ENCODE data around the gene PCCB. TPM values are rescaled to one million over a fixed set of nuclear protein-coding genes. Genes with fewer than 3 reads are reported as not detected.

PCCB gene
- total RNA-seq, 2 experiments from 2014 or later, result 8.3 to 10.2 TPM

DNA sequence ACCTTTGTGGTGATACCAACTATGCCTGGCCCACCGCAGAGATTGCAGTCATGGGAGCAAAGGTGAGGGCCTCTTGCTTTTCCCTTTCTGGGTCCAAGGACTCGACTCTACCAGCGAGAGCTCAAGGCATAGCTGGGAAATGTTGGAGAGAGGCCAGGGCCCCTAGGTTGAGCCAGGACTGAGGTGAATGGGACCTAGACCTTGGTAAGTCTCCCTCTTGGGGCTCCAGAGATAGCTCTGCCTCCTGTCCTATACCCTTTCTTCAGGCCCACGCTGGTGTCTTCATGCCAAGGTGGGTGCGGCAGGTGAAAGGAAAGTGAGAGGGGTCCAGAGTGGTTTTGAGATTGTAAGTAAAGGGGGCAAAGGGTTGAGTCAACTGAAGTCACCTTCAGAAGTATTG, 77.5 kb downstream of the PCCB start:
- TF ChIP-seq, protein P1, sequence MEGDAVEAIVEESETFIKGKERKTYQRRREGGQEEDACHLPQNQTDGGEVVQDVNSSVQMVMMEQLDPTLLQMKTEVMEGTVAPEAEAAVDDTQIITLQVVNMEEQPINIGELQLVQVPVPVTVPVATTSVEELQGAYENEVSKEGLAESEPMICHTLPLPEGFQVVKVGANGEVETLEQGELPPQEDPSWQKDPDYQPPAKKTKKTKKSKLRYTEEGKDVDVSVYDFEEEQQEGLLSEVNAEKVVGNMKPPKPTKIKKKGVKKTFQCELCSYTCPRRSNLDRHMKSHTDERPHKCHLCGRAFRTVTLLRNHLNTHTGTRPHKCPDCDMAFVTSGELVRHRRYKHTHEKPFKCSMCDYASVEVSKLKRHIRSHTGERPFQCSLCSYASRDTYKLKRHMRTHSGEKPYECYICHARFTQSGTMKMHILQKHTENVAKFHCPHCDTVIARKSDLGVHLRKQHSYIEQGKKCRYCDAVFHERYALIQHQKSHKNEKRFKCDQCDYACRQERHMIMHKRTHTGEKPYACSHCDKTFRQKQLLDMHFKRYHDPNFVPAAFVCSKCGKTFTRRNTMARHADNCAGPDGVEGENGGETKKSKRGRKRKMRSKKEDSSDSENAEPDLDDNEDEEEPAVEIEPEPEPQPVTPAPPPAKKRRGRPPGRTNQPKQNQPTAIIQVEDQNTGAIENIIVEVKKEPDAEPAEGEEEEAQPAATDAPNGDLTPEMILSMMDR (IDR thresholded peaks at IDR 0.05), result no peak
- H3K27me3 ChIP-seq (ENCODE audit: control insufficient read depth in 1 of 2, insufficient read depth in 2 of 2, low read length in 2 of 2), result no peaks in the 10 kb centered on the region
- peaks cover 5 to 10% of the 10 kb centered on the region in 2 experiments for H3K9me3 ChIP-seq (ENCODE audit: control insufficient read depth in 1 of 2, insufficient read depth in 1 of 2, low read length in 2 of 2)
- H3K36me3 Mint-ChIP-seq (ENCODE audit: low read depth), result peaks cover 87% of the 10 kb centered on the region
- peaks cover 32% of the 10 kb centered on the region for H3K36me3 ChIP-seq (ENCODE audit: insufficient read depth, low read length)
- DNase-seq (no peak), ATAC-seq (ENCODE audit: poor library complexity) (no peak)
- H3K4me3 ChIP-seq (ENCODE audit: low read length), result no peak overlapping the region
- H3K4me1 ChIP-seq (ENCODE audit: insufficient read depth, low read length), result no peaks in the 10 kb centered on the region
- intact Hi-C loops (cut with DNase I, micrococcal nuclease), result no loop called here
- no peak overlapping the region for H3K27ac ChIP-seq (ENCODE audit: low read depth in 1 of 2, low read length in 2 of 2)
- H3K4me1 Mint-ChIP-seq (ENCODE audit: low read depth), result no peaks in the 10 kb centered on the region
- CTCF ChIA-PET, result no interaction called here
- H3K9me3 Mint-ChIP-seq, result peaks cover 11% of the 10 kb centered on the region
- H3K4me3 Mint-ChIP-seq, result no peak overlapping the region
- no peak overlapping the region for H3K27ac Mint-ChIP-seq
- POLR2A ChIA-PET, result interaction anchor here (1.1 kb wide), 1 partner anchor 425 kb away, joined by 3 read pairs; the partner anchor contains the start of gene STAG1
- no peaks in the 10 kb centered on the region for H3K27me3 Mint-ChIP-seq

DNA sequence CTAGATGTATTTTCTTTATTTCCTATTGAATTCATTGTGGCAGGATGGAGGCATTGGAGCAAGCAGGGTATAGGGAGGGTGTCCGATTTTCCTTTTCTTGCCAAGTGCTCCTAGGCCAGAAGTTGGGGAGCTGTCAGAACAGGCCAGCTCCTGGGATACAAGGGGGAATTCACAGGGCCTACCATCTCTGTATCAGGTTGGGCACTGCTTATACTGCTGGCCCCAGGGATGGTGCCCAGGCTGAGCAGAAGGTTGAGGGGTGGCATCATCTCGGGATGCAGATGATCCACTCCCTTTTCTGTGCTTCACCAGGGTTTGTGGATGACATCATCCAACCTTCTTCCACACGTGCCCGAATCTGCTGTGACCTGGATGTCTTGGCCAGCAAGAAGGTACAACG, 79.5 kb downstream of the PCCB start:
- Mint-ChIP-seq H3K9me3 (peaks cover under 1% of the 10 kb centered on the region), H3K27me3 (no peaks in the 10 kb centered on the region), H3K36me3 (ENCODE audit: low read depth) (peaks cover 86% of the 10 kb centered on the region), H3K4me1 (ENCODE audit: low read depth) (no peaks in the 10 kb centered on the region), H3K27ac (no peak overlapping the region), H3K4me3 (no peak overlapping the region)
- ChIA-PET POLR2A (no interaction called here), CTCF (no interaction called here)
- Histone ChIP-seq H3K4me3 (ENCODE audit: low read length) (no peak overlapping the region), H3K27ac (ENCODE audit: low read depth in 1 of 2, low read length in 2 of 2) (no peak overlapping the region), H3K27me3 (ENCODE audit: control insufficient read depth in 1 of 2, insufficient read depth in 2 of 2, low read length in 2 of 2) (no peaks in the 10 kb centered on the region), H3K9me3 (ENCODE audit: control insufficient read depth in 1 of 2, insufficient read depth in 1 of 2, low read length in 2 of 2) (no peaks in the 10 kb centered on the region), H3K36me3 (ENCODE audit: insufficient read depth, low read length) (peaks cover 41% of the 10 kb centered on the region), H3K4me1 (ENCODE audit: insufficient read depth, low read length) (no peaks in the 10 kb centered on the region)
- DNase-seq (no peak), ATAC-seq (ENCODE audit: poor library complexity) (no peak)
- intact Hi-C loops (cut with DNase I, micrococcal nuclease), result no loop called here
- TF ChIP-seq, protein P1 (IDR thresholded peaks at IDR 0.05), result no peak

DNA sequence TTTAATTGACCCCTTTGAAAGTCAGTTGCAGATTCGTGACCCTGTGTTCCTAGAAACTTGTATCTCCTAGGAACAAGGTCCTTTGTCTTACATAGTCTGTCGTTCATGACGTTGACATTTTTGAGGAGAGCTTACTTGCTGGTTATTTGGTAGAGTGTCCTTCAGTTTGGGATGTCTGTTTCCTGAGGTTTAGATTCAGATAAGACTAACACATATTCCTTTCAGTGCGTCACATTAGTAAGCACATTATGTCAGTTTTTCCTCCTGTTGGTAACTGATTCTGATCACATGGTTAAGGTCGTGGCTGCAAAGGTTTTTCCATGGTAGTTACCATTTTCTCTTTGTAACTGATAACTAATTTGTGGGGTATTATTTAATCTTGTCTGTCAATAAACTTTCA, 80.8 kb downstream of the PCCB start:
- Mint-ChIP-seq H3K27me3 (no peaks in the 10 kb centered on the region), H3K9me3 (no peaks in the 10 kb centered on the region), H3K4me1 (ENCODE audit: low read depth) (no peaks in the 10 kb centered on the region), H3K36me3 (ENCODE audit: low read depth) (peaks cover 83% of the 10 kb centered on the region), H3K27ac (no peak overlapping the region), H3K4me3 (no peak overlapping the region)
- CTCF ChIA-PET, result no interaction called here
- DNase-seq, result no peak
- H3K4me1 ChIP-seq (ENCODE audit: insufficient read depth, low read length), result no peaks in the 10 kb centered on the region
- no peaks in the 10 kb centered on the region for H3K9me3 ChIP-seq (ENCODE audit: control insufficient read depth in 1 of 2, insufficient read depth in 1 of 2, low read length in 2 of 2)
- TF ChIP-seq, protein P1 (IDR thresholded peaks at IDR 0.05), result no peak
- intact Hi-C loops (cut with DNase I, micrococcal nuclease), result no loop called here
- ATAC-seq (ENCODE audit: poor library complexity), result no peak
- no peak overlapping the region for H3K27ac ChIP-seq (ENCODE audit: low read depth in 1 of 2, low read length in 2 of 2)
- no peak overlapping the region for H3K4me3 ChIP-seq (ENCODE audit: low read length)
- POLR2A ChIA-PET, result no interaction called here
- peaks cover 48% of the 10 kb centered on the region for H3K36me3 ChIP-seq (ENCODE audit: insufficient read depth, low read length)
- no peaks in the 10 kb centered on the region for H3K27me3 ChIP-seq (ENCODE audit: control insufficient read depth in 1 of 2, insufficient read depth in 2 of 2, low read length in 2 of 2)

Measured in CD4-positive, alpha-beta T cell (primary cell).